Skeletal muscle tissue (tissue), 4 donors: ENCODE measurements around the gene BPHL. TPM values are rescaled to one million over a fixed set of nuclear protein-coding genes. Genes with fewer than 3 reads are reported as not detected.
"Not testable (repeated sequence)": the region's sequence is repeated elsewhere in the genome, so short reads cannot be mapped to it uniquely, and the experiment has no call there.

ENCODE experiments used
- H3K27ac ChIP-seq: one replicate; pipeline ENCODE4 v1.7.0; 2013; ENCODE audit warnings: mild to moderate bottlenecking, low read depth, low read length, inconsistent platforms
- H3K27me3 ChIP-seq, 3 donors: one replicate each; pipeline ENCODE4 v1.7.0; 2013; ENCODE audit warnings: low read length in 3 of 3; ENCODE audit not compliant: control insufficient read depth in 3 of 3, insufficient read depth in 3 of 3
- H3K36me3 ChIP-seq, 3 donors: one replicate each; pipeline ENCODE4 v1.7.0; 2013; ENCODE audit warnings: low read length in 3 of 3; ENCODE audit not compliant: control insufficient read depth in 3 of 3, insufficient read depth in 3 of 3
- H3K4me1 ChIP-seq, 3 donors: one replicate each; pipeline ENCODE4 v1.7.0; 2013; ENCODE audit warnings: low read length in 3 of 3, mild to moderate bottlenecking in 3 of 3; ENCODE audit not compliant: control insufficient read depth in 3 of 3, insufficient read depth in 3 of 3
- H3K4me3 ChIP-seq, 3 donors: one replicate each; pipeline ENCODE4 v1.7.0; 2013; ENCODE audit warnings: low read length in 3 of 3
- H3K9ac ChIP-seq, 3 donors: one replicate each; pipeline ENCODE4 v1.7.0; 2013; ENCODE audit warnings: low read length in 3 of 3, mild to moderate bottlenecking in 3 of 3, moderate library complexity in 2 of 3, low read depth in 1 of 3
- H3K9me3 ChIP-seq, 3 donors: one replicate each; pipeline ENCODE4 v1.7.0; 2013; ENCODE audit warnings: low read length in 3 of 3; ENCODE audit not compliant: control insufficient read depth in 3 of 3
- total RNA-seq: library from RNA; depleted of rRNA; stranded (reverse); fragments of >200 nt; gene quantifications from one replicate; pipeline ENCODE4 v1.2.3, GENCODE V29; 2014
- donor health status: Osteomylitis.

BPHL gene
- total RNA-seq, 1 donor from 2014 or later: 17.7 TPM

- no peaks in the 10 kb centered on the region for H3K9me3 ChIP-seq
- H3K27me3 ChIP-seq: no peaks in the 10 kb centered on the region
- no peak overlapping the region for H3K9ac ChIP-seq
- no peak overlapping the region for H3K27ac ChIP-seq
- no peak overlapping the region for H3K4me3 ChIP-seq
- peaks cover 25 to 49% (median 48%) of the 10 kb centered on the region in 3 donors for H3K36me3 ChIP-seq
- peaks cover 11 to 17% (median 14%) of the 10 kb centered on the region in 3 donors for H3K4me1 ChIP-seq
Measured at GRCh38 chr6:3136292-3137011, 17.9 kb downstream of the BPHL start.

GRCh38 chr6:3137057-3137777, 18.7 kb downstream of the BPHL start:
- H3K4me1 ChIP-seq: peaks cover 11 to 17% (median 14%) of the 10 kb centered on the region in 3 donors
- H3K36me3 ChIP-seq: peaks cover 18 to 42% (median 41%) of the 10 kb centered on the region in 3 donors
- H3K9ac ChIP-seq: no peak overlapping the region
- H3K9me3 ChIP-seq: no peaks in the 10 kb centered on the region
- no peaks in the 10 kb centered on the region for H3K27me3 ChIP-seq
- H3K27ac ChIP-seq: no peak overlapping the region
- no peak overlapping the region for H3K4me3 ChIP-seq

GRCh38 chr6:3137873-3138272, 19.4 kb downstream of the BPHL start:
- not testable (repeated sequence) for H3K9ac ChIP-seq, H3K27ac ChIP-seq, H3K27me3 ChIP-seq, H3K4me3 ChIP-seq, H3K9me3 ChIP-seq
- Histone ChIP-seq H3K4me1 (peaks cover 11 to 17% (median 14%) of the 10 kb centered on the region in 3 donors), H3K36me3 (peaks cover 14 to 44% (median 42%) of the 10 kb centered on the region in 3 donors)

GRCh38 chr6:3138341-3138740, 19.8 kb downstream of the BPHL start:
- H3K9me3 ChIP-seq: no peaks in the 10 kb centered on the region
- H3K4me3 ChIP-seq: no peak overlapping the region
- peaks cover 11 to 17% (median 14%) of the 10 kb centered on the region in 3 donors for H3K4me1 ChIP-seq
- H3K36me3 ChIP-seq: peaks cover 16 to 47% (median 44%) of the 10 kb centered on the region in 3 donors
- peak overlapping the region; percentile 63 for H3K27ac ChIP-seq
- H3K27me3 ChIP-seq: no peaks in the 10 kb centered on the region
- no peak overlapping the region for H3K9ac ChIP-seq

GRCh38 chr6:3139090-3139903, 20.8 kb downstream of the BPHL start:
- H3K27ac ChIP-seq: peak overlapping the region; percentile 63
- H3K4me1 ChIP-seq: peaks cover 11 to 17% (median 14%) of the 10 kb centered on the region in 3 donors
- H3K4me3 ChIP-seq: peak overlapping the region in 1 of 3 donors; percentile 41
- H3K9me3 ChIP-seq: no peaks in the 10 kb centered on the region
- H3K36me3 ChIP-seq: peaks cover 21 to 52% (median 48%) of the 10 kb centered on the region in 3 donors
- peak overlapping the region in 2 of 3 donors; percentile 60 to 64 for H3K9ac ChIP-seq
- no peaks in the 10 kb centered on the region for H3K27me3 ChIP-seq

GRCh38 chr6:3140201-3140600, 21.7 kb downstream of the BPHL start:
- H3K27me3 ChIP-seq: no peaks in the 10 kb centered on the region
- H3K4me1 ChIP-seq: peaks cover 11 to 17% (median 14%) of the 10 kb centered on the region in 3 donors
- H3K9me3 ChIP-seq: no peaks in the 10 kb centered on the region
- peaks cover 24 to 55% (median 48%) of the 10 kb centered on the region in 3 donors for H3K36me3 ChIP-seq
- no peak overlapping the region for H3K9ac ChIP-seq
- no peak overlapping the region for H3K27ac ChIP-seq
- no peak overlapping the region for H3K4me3 ChIP-seq

- H3K36me3 ChIP-seq: peaks cover 18 to 39% (median 35%) of the 10 kb centered on the region in 3 donors
- no peak overlapping the region for H3K4me3 ChIP-seq
- no peak overlapping the region for H3K27ac ChIP-seq
- H3K9ac ChIP-seq: no peak overlapping the region
- no peaks in the 10 kb centered on the region for H3K27me3 ChIP-seq
- H3K4me1 ChIP-seq: peaks cover 11 to 17% (median 14%) of the 10 kb centered on the region in 3 donors
- no peaks in the 10 kb centered on the region for H3K9me3 ChIP-seq
Measured at GRCh38 chr6:3142536-3142935, 24.0 kb downstream of the BPHL start.

GRCh38 chr6:3143158-3143557, 24.6 kb downstream of the BPHL start:
- peaks cover 24 to 40% (median 37%) of the 10 kb centered on the region in 3 donors for H3K36me3 ChIP-seq
- no peak overlapping the region for H3K9ac ChIP-seq
- no peaks in the 10 kb centered on the region for H3K9me3 ChIP-seq
- H3K4me3 ChIP-seq: no peak overlapping the region
- no peaks in the 10 kb centered on the region for H3K27me3 ChIP-seq
- H3K27ac ChIP-seq: no peak overlapping the region
- H3K4me1 ChIP-seq: peaks cover 11 to 17% (median 14%) of the 10 kb centered on the region in 3 donors

- H3K4me1 ChIP-seq: peaks cover 3 to 8% (median 7%) of the 10 kb centered on the region in 3 donors
- no peak overlapping the region for H3K4me3 ChIP-seq
- H3K9me3 ChIP-seq: no peaks in the 10 kb centered on the region
- no peaks in the 10 kb centered on the region for H3K27me3 ChIP-seq
- H3K36me3 ChIP-seq: peaks cover 30 to 45% (median 41%) of the 10 kb centered on the region in 3 donors
- no peak overlapping the region for H3K27ac ChIP-seq
- no peak overlapping the region for H3K9ac ChIP-seq
Measured at GRCh38 chr6:3144571-3144970, 26.1 kb downstream of the BPHL start.
